ENCODE data around the gene PSME3IP1.

DNA sequence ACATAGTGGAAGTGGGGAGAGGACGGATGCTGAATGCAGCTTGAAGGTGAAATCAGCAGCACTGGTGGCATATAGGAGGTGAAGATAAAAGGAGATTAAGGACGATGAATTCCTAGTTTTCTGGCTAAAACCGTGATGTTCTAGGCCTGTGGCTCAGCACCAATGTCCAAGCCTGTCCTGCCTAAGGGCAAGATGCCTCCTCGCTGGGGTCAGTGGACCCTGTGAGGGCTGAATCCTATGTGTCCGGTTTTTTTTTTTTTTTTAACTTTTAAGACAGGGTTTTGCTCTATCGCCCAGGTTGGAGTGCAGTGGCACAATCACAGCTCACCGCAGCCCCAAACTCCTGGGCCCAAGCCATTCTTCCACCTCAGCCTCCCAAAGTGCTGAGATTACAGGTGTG lies 80.7 kb downstream of the PSME3IP1 start:
- TF ChIP-seq POLR2AphosphoS5 (IDR thresholded peaks at IDR 0.05; ENCODE audit: low read depth, low read length) (no peak), SIN3A (IDR thresholded peaks at IDR 0.05; ENCODE audit: borderline replicate concordance, insufficient read depth, low read length) (no peak)

All from PFSK-1 (cell line).